ENCODE results near the gene GATM.
"Not testable (repeated sequence)": the region's sequence is repeated elsewhere in the genome, so short reads cannot be mapped to it uniquely, and the experiment has no call there.

GATM gene

GRCh38 chr15:45349623-45350022 lies 28.7 kb downstream of the GATM start:
- no peak for DNase-seq

- DNase-seq: no peak
These were observed 30.4 kb downstream of the GATM start for GRCh38 chr15:45347989-45348388.

GRCh38 chr15:45347033-45347432 lies 31.3 kb downstream of the GATM start:
- no peak for DNase-seq

- DNase-seq: no peak
These were observed 32.0 kb downstream of the GATM start for GRCh38 chr15:45346381-45346780.

GRCh38 chr15:45343258-45343860 lies 35.0 kb downstream of the GATM start:
- no peak for DNase-seq

GRCh38 chr15:45341790-45342189 lies 36.6 kb downstream of the GATM start:
- DNase-seq: no peak

- DNase-seq: no peak
These were observed 37.9 kb downstream of the GATM start for GRCh38 chr15:45340429-45340828.

GRCh38 chr15:45338417-45338816 lies 39.9 kb downstream of the GATM start:
- DNase-seq: no peak

- DNase-seq: no peak
These were observed 41.1 kb downstream of the GATM start for GRCh38 chr15:45337224-45337623.

GRCh38 chr15:45333550-45333949 lies 44.8 kb downstream of the GATM start:
- peak; percentile 70 for DNase-seq

- no peak for DNase-seq
These were observed 45.6 kb downstream of the GATM start for GRCh38 chr15:45332694-45333093.

GRCh38 chr15:45331972-45332371 lies 46.4 kb downstream of the GATM start:
- peak; percentile 46 for DNase-seq

GRCh38 chr15:45328663-45329062 lies 49.7 kb downstream of the GATM start:
- DNase-seq: no peak

GRCh38 chr15:45326741-45327140 lies 51.6 kb downstream of the GATM start:
- DNase-seq: no peak

- no peak for DNase-seq
These were observed 52.1 kb downstream of the GATM start for GRCh38 chr15:45326280-45326679.

GRCh38 chr15:45320581-45321205 lies 57.7 kb downstream of the GATM start:
- no peak for DNase-seq

GRCh38 chr15:45319472-45320214 lies 58.7 kb downstream of the GATM start:
- no peak for DNase-seq

- no peak for DNase-seq
These were observed 63.4 kb downstream of the GATM start for GRCh38 chr15:45314960-45315359.

GRCh38 chr15:45314117-45314516 lies 64.2 kb downstream of the GATM start:
- DNase-seq: not testable (repeated sequence)
